Cardiac fibroblast (primary cell): ENCODE measurements around the gene SERTAD1.
"Not testable (repeated sequence)": the region's sequence is repeated elsewhere in the genome, so short reads cannot be mapped to it uniquely, and the experiment has no call there.

Source experiments
- DNase-seq, 2 donors: peaks; one replicate each; pipeline versions ENCODE4 v3.0.0 to v3.0.0-alpha.2; 2010; ENCODE audit warnings: low read depth in 2 of 2
- H3K4me3 ChIP-seq, 2 donors: replicated peaks in 1 of 2; 1 replicate in 1 of 2; 2 replicates in 1 of 2; pipeline ENCODE4 v1.5.1; 2011; ENCODE audit warnings: low read depth in 2 of 2, low read length in 2 of 2, mild to moderate bottlenecking in 2 of 2, moderate library complexity in 1 of 2
- TF ChIP-seq, protein P1 (sequence below): IDR thresholded peaks from one replicate; pipeline ENCODE4 v1.5.1; 2011; ENCODE audit warnings: low read depth, mild to moderate bottlenecking, low read length, inconsistent platforms

Gene SERTAD1

DNA sequence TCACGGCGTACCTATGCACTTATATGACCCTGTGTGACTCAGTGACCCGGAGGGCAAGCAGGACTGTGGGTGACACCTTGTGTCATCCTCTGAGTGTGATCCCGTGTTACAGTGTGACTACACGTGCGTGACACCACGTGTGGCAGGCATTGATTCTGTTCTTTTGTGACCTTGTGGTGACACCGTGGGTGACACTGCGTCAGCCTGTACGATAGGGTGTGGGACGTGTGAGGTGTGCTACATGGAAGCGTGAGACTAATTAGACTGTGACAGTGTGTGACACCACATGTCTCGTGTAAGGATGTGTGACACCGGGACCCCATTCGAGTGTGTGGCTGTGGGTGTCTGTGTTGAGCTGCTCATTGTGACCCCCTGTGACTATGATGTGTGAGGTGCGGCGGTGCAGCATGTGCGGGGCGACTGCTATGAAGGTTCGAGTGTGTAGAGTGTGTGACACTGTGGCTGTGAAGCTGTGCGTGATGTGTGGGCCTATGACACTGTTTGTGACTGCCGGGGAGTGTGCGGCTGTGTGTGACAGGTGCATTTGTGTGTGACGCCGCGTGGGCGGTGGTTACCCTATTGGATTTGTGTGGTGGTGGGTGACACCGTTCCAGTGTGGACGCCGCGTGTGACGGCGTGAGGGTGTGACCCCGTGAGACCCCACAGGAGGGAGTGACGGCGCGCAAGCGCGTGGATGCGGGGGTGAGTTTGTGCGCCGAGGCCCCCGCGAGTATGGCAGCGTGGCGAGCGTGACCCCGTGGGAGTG, 40.6 kb upstream of the SERTAD1 start:
- H3K4me3 ChIP-seq, result peak overlapping the region; percentile 31 to 41
- DNase-seq, result no peak
- TF ChIP-seq, protein P1, sequence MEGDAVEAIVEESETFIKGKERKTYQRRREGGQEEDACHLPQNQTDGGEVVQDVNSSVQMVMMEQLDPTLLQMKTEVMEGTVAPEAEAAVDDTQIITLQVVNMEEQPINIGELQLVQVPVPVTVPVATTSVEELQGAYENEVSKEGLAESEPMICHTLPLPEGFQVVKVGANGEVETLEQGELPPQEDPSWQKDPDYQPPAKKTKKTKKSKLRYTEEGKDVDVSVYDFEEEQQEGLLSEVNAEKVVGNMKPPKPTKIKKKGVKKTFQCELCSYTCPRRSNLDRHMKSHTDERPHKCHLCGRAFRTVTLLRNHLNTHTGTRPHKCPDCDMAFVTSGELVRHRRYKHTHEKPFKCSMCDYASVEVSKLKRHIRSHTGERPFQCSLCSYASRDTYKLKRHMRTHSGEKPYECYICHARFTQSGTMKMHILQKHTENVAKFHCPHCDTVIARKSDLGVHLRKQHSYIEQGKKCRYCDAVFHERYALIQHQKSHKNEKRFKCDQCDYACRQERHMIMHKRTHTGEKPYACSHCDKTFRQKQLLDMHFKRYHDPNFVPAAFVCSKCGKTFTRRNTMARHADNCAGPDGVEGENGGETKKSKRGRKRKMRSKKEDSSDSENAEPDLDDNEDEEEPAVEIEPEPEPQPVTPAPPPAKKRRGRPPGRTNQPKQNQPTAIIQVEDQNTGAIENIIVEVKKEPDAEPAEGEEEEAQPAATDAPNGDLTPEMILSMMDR, result no peak

DNA sequence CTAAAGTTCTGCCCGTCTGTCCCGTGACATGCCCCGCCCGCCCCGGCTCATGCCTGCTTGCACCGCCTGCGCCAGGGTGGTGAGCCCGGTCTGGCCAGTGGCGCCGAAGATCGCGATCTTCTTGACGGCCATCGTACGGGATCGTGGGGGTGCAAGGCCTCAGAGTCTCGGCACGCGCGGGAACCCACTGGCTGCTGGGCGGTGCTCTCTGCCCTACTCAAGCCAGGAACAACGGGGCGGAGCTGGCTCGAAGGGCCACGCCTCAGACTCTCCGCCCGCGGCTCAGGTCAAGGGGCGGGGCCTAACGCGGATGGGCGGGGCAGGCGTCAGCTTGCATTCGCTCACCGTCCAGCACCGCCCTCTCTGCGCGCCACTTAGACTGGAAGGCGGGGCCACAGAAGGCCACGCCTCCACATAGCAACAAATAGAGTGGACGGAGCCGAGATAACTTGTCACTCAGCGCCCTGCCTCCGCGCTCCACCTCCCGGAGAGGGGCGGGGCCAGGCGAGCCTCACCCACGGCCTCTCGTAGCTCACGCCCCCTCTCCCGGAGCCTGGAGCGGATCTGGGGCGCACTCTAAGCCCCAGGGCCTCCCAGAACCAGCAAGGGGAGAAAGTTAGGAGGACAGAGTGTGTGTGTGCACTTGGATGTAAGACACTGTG, 39.9 kb upstream of the SERTAD1 start, which contains the start of gene BLVRB:
Gene BLVRB (minus strand): TSS at position 189 of the 662 bp plus-strand sequence. CDS start 57 bp downstream, at position 132.
- TF ChIP-seq, protein P1, result no peak
- H3K4me3 ChIP-seq, result peak within 1 kb of the TSS; percentile 76 to 77
- DNase-seq, result peak; percentile 99 to 100

DNA sequence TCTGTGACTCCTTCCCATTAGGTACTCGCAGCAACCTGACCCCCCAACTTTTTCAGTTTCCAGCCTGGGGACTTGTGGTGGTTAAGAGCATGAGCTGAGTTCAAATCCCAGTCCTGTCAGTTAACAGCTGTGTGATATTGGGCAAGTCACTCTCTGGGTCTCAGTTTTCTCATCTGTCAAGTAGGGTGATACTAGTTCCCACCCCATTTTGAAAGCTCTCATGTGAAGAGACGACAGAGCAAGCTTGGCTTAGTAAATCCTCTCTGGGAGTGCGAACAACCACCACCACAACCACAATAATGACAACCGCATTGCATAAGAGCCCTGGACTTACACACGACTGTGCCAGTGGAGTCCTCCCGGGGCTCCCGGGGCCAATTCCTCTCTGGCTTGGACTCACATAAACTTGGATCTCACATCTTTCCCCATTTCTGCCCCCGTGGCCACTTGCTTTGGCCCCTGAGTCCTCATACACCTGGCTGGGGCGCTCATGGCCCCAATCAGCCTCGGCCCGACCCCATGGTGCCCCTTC, 39.3 kb upstream of the SERTAD1 start:
- peak overlapping the region; percentile 76 to 77 for H3K4me3 ChIP-seq
- DNase-seq, result peak; percentile 83 to 86
- TF ChIP-seq, protein P1, result no peak

DNA sequence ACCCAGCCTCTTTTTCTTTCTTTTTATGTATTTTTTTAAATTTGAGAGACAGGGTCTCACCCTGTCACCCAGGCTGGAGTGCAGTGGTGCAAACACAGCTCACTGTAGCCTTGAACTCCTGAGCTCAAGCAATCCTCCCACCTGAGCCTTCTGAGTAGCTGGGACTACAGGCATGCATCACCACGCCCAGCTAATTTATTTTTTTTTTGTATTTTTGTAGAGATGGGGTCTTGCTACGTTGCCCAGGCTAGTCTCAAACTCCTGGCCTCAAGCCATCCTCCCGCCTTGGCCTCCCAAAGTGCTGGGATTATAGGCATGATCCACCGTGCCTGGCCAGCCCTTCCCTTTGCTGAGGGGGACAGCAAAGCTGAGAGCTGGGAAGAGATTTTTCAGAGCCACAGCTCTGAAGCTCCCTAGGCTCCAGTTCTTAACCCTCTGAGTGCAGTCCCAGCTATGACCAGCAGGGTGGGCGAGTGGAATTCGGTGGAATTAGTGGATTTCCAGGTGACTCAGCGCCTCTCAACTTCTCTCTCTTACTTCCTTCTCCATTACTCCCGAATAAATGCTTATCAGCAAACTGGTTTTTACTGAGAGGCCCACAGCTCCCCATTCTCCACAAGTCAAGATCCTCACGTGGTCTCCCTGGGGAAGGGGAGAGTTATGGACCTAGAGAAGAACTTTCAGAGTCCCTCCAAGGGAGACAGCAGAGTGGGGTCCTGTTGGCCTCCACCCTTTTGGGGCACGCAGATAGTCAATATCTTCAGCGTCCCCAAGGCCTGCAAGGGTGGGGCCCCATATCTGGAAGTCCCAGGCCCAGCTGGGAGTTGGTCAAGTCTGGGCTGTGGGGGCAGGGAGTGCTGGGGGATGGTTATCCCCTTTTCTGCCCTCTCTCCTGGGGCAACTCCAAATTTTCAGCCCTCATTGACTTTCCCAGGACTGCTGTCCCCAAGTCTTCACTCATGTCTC, 38.5 kb upstream of the SERTAD1 start:
- H3K4me3 ChIP-seq, result peak overlapping the region; percentile 76 to 77
- DNase-seq, result peak; percentile 94
- TF ChIP-seq, protein P1, result peak; percentile 94

DNA sequence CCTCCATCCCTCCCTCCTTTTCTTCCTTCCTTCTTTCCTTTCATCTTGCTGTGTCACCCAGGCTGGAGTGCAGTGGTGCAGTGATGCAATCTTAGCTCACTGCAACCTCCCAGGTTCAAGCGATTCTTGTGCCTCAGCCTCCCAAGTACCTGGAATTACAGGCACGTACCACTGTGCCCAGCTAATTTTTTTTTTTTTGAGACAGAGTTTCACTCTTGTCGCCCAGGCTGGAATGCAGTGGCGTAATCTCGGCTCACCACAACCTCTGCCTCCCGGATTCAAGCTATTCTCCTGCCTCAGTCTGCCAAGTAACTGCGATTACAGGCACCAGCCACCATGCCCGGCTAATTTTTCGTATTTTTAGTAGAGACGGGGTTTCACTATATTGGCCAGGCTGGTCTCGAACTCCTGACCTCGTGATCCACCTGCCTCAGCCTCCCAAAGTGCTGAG, 37.8 kb upstream of the SERTAD1 start:
- peak; percentile 32 to 35 for DNase-seq
- not testable (repeated sequence) for H3K4me3 ChIP-seq

DNA sequence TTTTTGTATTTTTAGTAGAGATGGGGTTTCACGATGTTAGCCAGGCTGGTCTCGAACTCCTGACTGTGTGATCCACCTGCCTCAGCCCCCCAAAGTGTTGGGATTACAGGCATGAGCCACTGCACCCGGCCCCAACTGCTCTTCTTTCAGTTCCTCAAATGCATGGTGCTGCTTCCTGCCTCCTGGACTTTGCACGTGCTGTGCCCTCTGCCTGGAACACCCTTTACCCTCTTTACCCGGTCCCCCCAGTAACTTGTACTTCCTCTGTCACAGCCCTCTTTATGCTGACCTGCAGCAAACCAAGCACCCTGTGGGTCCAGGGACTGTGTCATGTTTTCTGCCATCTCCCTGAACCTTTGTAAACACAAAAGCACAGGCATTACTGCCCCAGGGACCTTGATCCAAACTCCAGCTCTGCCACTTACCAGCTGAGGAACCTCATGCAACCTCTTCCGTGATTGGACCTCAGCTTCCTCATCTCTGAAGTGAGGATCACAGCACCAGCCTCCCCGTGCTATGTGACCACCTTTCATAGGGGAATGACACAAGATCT, 36.0 kb upstream of the SERTAD1 start:
- no peak for DNase-seq
- no peak overlapping the region for H3K4me3 ChIP-seq
- TF ChIP-seq, protein P1, result no peak
